ENCODE measurements around the gene FOXP2. TPM values are rescaled to one million over a fixed set of nuclear protein-coding genes. Genes with fewer than 3 reads are reported as not detected.

FOXP2 gene
- total and polyA plus RNA-seq, 10 of the 15 experiments (the other 5 are each of a cell fraction or from before 2014, with no cell fraction given), result 0.99 to 2.5 (median 1.8) TPM

DNA sequence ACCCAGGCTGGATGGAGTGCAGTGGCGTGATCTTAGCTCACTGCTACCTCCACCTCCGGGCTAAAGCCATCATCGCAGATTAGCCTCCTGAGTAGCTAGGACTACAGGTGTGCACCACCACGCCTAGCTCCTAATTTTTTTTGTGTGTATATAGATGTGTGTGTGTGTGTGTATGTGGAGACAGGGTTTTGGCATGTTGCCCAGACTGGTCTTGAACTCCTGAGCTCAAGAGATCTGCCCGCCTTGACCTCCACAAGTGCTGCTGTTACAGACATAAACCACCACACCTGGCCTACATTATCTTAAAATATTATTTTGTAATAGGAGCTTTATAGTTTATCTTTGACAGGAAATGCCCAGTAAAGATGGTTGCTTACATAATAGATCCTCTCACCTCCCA lies 25.0 kb downstream of the FOXP2 start:
- no TSS peak for BruUV-seq (replicated peaks)
- H3K9me3 ChIP-seq (replicated peaks; ENCODE audit: control insufficient read depth, insufficient read depth, low read length), result no peaks in the 10 kb centered on the region
- no peak overlapping the region for H3K27ac ChIP-seq (ENCODE audit: control insufficient read depth, insufficient read depth)
- DNase-seq (ENCODE audit: low read depth, low spot score) (no peak), FAIRE-seq (no peak), ATAC-seq (no peak)
- no peak overlapping the region for H3K4me2 ChIP-seq (ENCODE audit: control insufficient read depth, insufficient read depth)
- SMC1A ChIA-PET (ENCODE audit: uncharacterized antibody, unreplicated experiment), result interaction anchor here (1.5 to 2.4 kb wide), 3 partner anchors 9 to 20 kb away, joined by 3 to 13 read pairs (median 3); no protein-coding TSS in a partner anchor
- no peaks in the 10 kb centered on the region for H4K20me1 ChIP-seq (ENCODE audit: control insufficient read depth, insufficient read depth)
- RAD21 ChIA-PET (ENCODE audit: unreplicated experiment), result no interaction called here
- no peak overlapping the region for H3K9ac ChIP-seq (ENCODE audit: control insufficient read depth, insufficient read depth, low read length)
- CTCF ChIA-PET, result interaction anchor here (1.6 kb wide), 1 partner anchor 12 kb away, joined by 4 read pairs; no protein-coding TSS in a partner anchor
- no peaks in the 10 kb centered on the region for H3K36me3 ChIP-seq (ENCODE audit: control insufficient read depth in 2 of 2, insufficient read depth in 2 of 2, low read length in 1 of 2)
- in situ Hi-C loops (cut with MboI) (no loop called here), intact Hi-C loops (cut with micrococcal nuclease; ENCODE audit: unreplicated experiment) (loop anchor here (10.0 kb wide), 1 partner anchor 395 kb away; no protein-coding TSS in a partner anchor)
- WGBS (ENCODE audit: insufficient coverage, insufficient replicate concordance, low lambda C conversion rate, missing lambda C conversion rate), result 52% methylated on average over 5 of the region's 5 CpGs
- no peak overlapping the region for H2AFZ ChIP-seq (ENCODE audit: control insufficient read depth, low read depth, low read length)
- no peaks in the 10 kb centered on the region for H3K4me1 ChIP-seq (ENCODE audit: control insufficient read depth, insufficient read depth, low read length)
- POLR2A ChIA-PET, result no interaction called here
- H3K79me2 ChIP-seq (ENCODE audit: control insufficient read depth, insufficient read depth, low read length), result no peaks in the 10 kb centered on the region
- H3K4me3 ChIP-seq, result no peak overlapping the region
- H3K27me3 ChIP-seq (replicated peaks in 1 of 2; ENCODE audit: control insufficient read depth in 2 of 2, insufficient read depth in 2 of 2, low read length in 1 of 2), result no peaks in the 10 kb centered on the region
- TF ChIP-seq RAD51 (IDR thresholded peaks at IDR 0.05), result no peak
- TF ChIP-seq, protein P1, sequence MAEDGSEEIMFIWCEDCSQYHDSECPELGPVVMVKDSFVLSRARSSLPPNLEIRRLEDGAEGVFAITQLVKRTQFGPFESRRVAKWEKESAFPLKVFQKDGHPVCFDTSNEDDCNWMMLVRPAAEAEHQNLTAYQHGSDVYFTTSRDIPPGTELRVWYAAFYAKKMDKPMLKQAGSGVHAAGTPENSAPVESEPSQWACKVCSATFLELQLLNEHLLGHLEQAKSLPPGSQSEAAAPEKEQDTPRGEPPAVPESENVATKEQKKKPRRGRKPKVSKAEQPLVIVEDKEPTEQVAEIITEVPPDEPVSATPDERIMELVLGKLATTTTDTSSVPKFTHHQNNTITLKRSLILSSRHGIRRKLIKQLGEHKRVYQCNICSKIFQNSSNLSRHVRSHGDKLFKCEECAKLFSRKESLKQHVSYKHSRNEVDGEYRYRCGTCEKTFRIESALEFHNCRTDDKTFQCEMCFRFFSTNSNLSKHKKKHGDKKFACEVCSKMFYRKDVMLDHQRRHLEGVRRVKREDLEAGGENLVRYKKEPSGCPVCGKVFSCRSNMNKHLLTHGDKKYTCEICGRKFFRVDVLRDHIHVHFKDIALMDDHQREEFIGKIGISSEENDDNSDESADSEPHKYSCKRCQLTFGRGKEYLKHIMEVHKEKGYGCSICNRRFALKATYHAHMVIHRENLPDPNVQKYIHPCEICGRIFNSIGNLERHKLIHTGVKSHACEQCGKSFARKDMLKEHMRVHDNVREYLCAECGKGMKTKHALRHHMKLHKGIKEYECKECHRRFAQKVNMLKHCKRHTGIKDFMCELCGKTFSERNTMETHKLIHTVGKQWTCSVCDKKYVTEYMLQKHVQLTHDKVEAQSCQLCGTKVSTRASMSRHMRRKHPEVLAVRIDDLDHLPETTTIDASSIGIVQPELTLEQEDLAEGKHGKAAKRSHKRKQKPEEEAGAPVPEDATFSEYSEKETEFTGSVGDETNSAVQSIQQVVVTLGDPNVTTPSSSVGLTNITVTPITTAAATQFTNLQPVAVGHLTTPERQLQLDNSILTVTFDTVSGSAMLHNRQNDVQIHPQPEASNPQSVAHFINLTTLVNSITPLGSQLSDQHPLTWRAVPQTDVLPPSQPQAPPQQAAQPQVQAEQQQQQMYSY (CRISPR knock-in tag; IDR thresholded peaks at IDR 0.05), result no peak
- TF ChIP-seq SMARCA5 (IDR thresholded peaks at IDR 0.05), result no peak
- no peak for TF ChIP-seq HDAC2 (IDR thresholded peaks at IDR 0.05)
- TF ChIP-seq, protein P2, sequence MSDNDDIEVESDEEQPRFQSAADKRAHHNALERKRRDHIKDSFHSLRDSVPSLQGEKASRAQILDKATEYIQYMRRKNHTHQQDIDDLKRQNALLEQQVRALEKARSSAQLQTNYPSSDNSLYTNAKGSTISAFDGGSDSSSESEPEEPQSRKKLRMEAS (IDR thresholded peaks at IDR 0.05; ENCODE audit: low read depth, low read length), result no peak
- TF ChIP-seq EGR1 (IDR thresholded peaks at IDR 0.05; ENCODE audit: borderline replicate concordance in 1 of 2, low read depth in 2 of 2, low read length in 2 of 2), result no peak
- TF ChIP-seq STAT3 (IDR thresholded peaks at IDR 0.05; ENCODE audit: low read depth, low read length), result no peak
- no peak for TF ChIP-seq RCOR1 (conservative IDR thresholded peaks at IDR 0.05; ENCODE audit: low read depth, low read length)
- TF ChIP-seq, protein P3, sequence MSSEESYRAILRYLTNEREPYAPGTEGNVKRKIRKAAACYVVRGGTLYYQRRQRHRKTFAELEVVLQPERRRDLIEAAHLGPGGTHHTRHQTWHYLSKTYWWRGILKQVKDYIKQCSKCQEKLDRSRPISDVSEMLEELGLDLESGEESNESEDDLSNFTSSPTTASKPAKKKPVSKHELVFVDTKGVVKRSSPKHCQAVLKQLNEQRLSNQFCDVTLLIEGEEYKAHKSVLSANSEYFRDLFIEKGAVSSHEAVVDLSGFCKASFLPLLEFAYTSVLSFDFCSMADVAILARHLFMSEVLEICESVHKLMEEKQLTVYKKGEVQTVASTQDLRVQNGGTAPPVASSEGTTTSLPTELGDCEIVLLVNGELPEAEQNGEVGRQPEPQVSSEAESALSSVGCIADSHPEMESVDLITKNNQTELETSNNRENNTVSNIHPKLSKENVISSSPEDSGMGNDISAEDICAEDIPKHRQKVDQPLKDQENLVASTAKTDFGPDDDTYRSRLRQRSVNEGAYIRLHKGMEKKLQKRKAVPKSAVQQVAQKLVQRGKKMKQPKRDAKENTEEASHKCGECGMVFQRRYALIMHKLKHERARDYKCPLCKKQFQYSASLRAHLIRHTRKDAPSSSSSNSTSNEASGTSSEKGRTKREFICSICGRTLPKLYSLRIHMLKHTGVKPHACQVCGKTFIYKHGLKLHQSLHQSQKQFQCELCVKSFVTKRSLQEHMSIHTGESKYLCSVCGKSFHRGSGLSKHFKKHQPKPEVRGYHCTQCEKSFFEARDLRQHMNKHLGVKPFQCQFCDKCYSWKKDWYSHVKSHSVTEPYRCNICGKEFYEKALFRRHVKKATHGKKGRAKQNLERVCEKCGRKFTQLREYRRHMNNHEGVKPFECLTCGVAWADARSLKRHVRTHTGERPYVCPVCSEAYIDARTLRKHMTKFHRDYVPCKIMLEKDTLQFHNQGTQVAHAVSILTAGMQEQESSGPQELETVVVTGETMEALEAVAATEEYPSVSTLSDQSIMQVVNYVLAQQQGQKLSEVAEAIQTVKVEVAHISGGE (CRISPR knock-in tag; IDR thresholded peaks at IDR 0.05), result no peak
- no peak for TF ChIP-seq NR2C2 (IDR thresholded peaks at IDR 0.05; ENCODE audit: borderline replicate concordance, control insufficient read depth, insufficient read length, low read depth)
- TF ChIP-seq MTA3 (IDR thresholded peaks at IDR 0.05; ENCODE audit: borderline replicate concordance, low read length), result no peak
- no peak for TF ChIP-seq TCF3 (IDR thresholded peaks at IDR 0.05; ENCODE audit: borderline replicate concordance, insufficient read depth, low read depth, low read length)
- TF ChIP-seq IKZF1 (conservative IDR thresholded peaks at IDR 0.05), result no peak
- no peak for TF ChIP-seq EZH2 (IDR thresholded peaks at IDR 0.05; ENCODE audit: borderline replicate concordance, control insufficient read depth, low read depth, low read length)
- TF ChIP-seq ZNF217 (IDR thresholded peaks at IDR 0.05), result no peak

Data from GM12878 (cell line).